Calu3 (cell line): ENCODE measurements around the gene TUBB. TPM values are rescaled to one million over a fixed set of nuclear protein-coding genes. Genes with fewer than 3 reads are reported as not detected.

Experiments
- Bru-seq: library from RNA; stranded (reverse); fragments of 400-500 nt; gene quantifications from one replicate; lab custom pipeline; 2021; lab: Mats Ljungman, UMichigan
- BruChase-seq, 2 experiments: library from RNA; stranded (reverse); fragments of 400-500 nt; gene quantifications; one replicate each; lab custom pipeline; 2021; lab: Mats Ljungman, UMichigan
- BruUV-seq: library from RNA; stranded (reverse); fragments of 400-500 nt; replicated peaks from 2 replicates; lab custom pipeline; 2021; lab: Mats Ljungman, UMichigan
- CTCF ChIA-PET: fragments of 300-600 bp; sonication (Branson Sonifier 250); formaldehyde crosslinking; loops from one replicate; lab custom pipeline; 2022; ENCODE audit warnings: antibody characterized with exemption; lab: Charles Lee
- DNase-seq: peaks from one replicate; pipeline ENCODE4 v3.0.0; 2022
- H3K27ac Mint-ChIP-seq: one replicate; pipeline ENCODE4 v1.8.0; 2022; ENCODE audit warnings: mixed read lengths; ENCODE audit not compliant: unreplicated experiment
- H3K27me3 Mint-ChIP-seq: one replicate; pipeline ENCODE4 v1.8.0; 2022; ENCODE audit warnings: mixed read lengths; ENCODE audit not compliant: unreplicated experiment
- H3K36me3 Mint-ChIP-seq: one replicate; pipeline ENCODE4 v1.8.0; 2022; ENCODE audit warnings: mild to moderate bottlenecking, moderate library complexity, mixed read lengths; ENCODE audit not compliant: insufficient read depth, unreplicated experiment
- H3K4me1 Mint-ChIP-seq: one replicate; pipeline ENCODE4 v1.8.0; 2022; ENCODE audit warnings: mild to moderate bottlenecking, low read depth, mixed read lengths; ENCODE audit not compliant: unreplicated experiment
- H3K4me3 Mint-ChIP-seq: one replicate; pipeline ENCODE4 v1.8.0; 2022; ENCODE audit warnings: mild to moderate bottlenecking, low read depth, moderate library complexity, mixed read lengths; ENCODE audit not compliant: unreplicated experiment
- H3K9me3 Mint-ChIP-seq: one replicate; pipeline ENCODE4 v1.8.0; 2022; ENCODE audit warnings: low read depth, mixed read lengths; ENCODE audit not compliant: unreplicated experiment
- intact Hi-C: fragments of 100-400 bp; cut with micrococcal nuclease; formaldehyde crosslinking; loops from one replicate; pipeline ENCODE4 v1.10.0; 2022; ENCODE audit not compliant: unreplicated experiment
- long read RNA-seq: library from polyadenylated mRNA; stranded (forward); transcript quantifications from one replicate; pipeline ENCODE4 v2.0.0, GENCODE V29; 2022
- total RNA-seq: library from RNA; stranded (reverse); gene quantifications from 2 replicates; pipeline ENCODE4 v1.2.3, GENCODE V29; 2022
- TF ChIP-seq, protein P1 (sequence below): fragments of 200-600 bp; IDR thresholded peaks from one replicate; pipeline ENCODE4 v1.8.0; 2022; ENCODE audit warnings: antibody characterized with exemption; ENCODE audit not compliant: unreplicated experiment

The TUBB gene
- total RNA-seq, result 967 and 1,123 TPM in 2 replicates
- percentile 99 among the genes with signal in this experiment for Bru-seq, nascent RNA
- BruChase-seq, experiment 1, labeled RNA remaining after a 6-hour chase, result percentile 100 among the genes with signal in this experiment
- percentile 100 among the genes with signal in this experiment for BruChase-seq, experiment 2, labeled RNA remaining after a 2-hour chase
- long read RNA-seq, transcript TUBB-205 (4 exons, 2,670 nt), result major isoform, 1,871 of 2,026 reads
- long read RNA-seq, transcript TUBB-206 (4 exons, 2,632 nt), result minor isoform, 5 of 2,026 reads
- long read RNA-seq, partial matches to known transcripts, result 143 of 2,026 reads
- long read RNA-seq, other reads (novel, unspliced or antisense), result 7 of 2,026 reads

DNA sequence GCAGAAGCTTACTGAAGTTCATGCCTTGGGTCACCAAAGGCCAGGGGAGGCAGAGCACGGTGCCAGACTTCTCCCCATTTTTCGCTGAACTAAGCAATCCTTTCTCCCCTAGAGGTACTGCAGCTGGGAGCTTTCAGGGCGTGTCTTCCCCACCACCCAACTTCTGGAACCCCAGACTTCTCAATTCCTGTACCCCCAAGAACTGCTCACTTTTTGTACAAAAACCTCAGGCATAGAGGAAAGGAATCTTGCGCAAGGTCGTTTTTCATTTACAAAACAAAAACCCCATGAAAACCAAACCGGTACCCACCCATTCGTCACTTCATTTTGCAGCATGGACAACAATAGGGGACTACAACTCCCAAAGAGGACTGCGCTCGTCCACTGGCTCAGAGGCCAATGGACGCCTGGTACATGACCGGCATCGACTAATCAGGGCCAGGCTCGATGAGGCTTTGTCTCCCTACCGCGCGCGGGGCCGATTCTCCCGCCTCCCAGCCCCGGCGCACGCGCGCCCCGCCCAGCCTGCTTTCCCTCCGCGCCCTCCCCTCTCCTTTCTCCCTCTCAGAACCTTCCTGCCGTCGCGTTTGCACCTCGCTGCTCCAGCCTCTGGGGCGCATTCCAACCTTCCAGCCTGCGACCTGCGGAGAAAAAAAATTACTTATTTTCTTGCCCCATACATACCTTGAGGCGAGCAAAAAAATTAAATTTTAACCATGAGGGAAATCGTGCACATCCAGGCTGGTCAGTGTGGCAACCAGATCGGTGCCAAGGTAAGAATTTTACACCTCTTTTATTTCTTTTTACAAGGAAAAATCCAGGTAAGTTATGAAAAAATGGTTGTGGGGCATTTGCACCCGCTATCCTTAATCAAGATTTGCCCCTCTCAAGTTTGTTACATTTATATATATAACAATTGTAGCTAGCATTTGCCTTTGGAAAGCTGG lies at the start of gene TUBB:
TUBB (plus strand) TSS at position 562 of the 947 bp plus-strand sequence; CDS start at position 717, 155 bp downstream.
- H3K4me1 Mint-ChIP-seq, result peaks cover 59% of the 10 kb centered on the region
- H3K36me3 Mint-ChIP-seq, result peaks cover 84% of the 10 kb centered on the region
- H3K4me3 Mint-ChIP-seq, result peak within 1 kb of the TSS; percentile 92
- DNase-seq, result peak; percentile 98
- intact Hi-C loops, result loop anchor here (5.0 to 10.0 kb wide), 3 partner anchors 103 to 235 kb away; partner anchors contain the start of genes HLA-E, MRPS18B and PPP1R10
- BruUV-seq, result TSS peak; percentile 61
- no peaks in the 10 kb centered on the region for H3K27me3 Mint-ChIP-seq
- CTCF ChIA-PET, result interaction anchor here (1.2 to 5.0 kb wide), 4 partner anchors 11 to 41 kb away, joined by 4 to 72 read pairs (median 9); no protein-coding TSS in a partner anchor
- peak within 1 kb of the TSS; percentile 86 for H3K27ac Mint-ChIP-seq
- TF ChIP-seq, protein P1, sequence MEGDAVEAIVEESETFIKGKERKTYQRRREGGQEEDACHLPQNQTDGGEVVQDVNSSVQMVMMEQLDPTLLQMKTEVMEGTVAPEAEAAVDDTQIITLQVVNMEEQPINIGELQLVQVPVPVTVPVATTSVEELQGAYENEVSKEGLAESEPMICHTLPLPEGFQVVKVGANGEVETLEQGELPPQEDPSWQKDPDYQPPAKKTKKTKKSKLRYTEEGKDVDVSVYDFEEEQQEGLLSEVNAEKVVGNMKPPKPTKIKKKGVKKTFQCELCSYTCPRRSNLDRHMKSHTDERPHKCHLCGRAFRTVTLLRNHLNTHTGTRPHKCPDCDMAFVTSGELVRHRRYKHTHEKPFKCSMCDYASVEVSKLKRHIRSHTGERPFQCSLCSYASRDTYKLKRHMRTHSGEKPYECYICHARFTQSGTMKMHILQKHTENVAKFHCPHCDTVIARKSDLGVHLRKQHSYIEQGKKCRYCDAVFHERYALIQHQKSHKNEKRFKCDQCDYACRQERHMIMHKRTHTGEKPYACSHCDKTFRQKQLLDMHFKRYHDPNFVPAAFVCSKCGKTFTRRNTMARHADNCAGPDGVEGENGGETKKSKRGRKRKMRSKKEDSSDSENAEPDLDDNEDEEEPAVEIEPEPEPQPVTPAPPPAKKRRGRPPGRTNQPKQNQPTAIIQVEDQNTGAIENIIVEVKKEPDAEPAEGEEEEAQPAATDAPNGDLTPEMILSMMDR, result no peak
- peaks cover 3% of the 10 kb centered on the region for H3K9me3 Mint-ChIP-seq

DNA sequence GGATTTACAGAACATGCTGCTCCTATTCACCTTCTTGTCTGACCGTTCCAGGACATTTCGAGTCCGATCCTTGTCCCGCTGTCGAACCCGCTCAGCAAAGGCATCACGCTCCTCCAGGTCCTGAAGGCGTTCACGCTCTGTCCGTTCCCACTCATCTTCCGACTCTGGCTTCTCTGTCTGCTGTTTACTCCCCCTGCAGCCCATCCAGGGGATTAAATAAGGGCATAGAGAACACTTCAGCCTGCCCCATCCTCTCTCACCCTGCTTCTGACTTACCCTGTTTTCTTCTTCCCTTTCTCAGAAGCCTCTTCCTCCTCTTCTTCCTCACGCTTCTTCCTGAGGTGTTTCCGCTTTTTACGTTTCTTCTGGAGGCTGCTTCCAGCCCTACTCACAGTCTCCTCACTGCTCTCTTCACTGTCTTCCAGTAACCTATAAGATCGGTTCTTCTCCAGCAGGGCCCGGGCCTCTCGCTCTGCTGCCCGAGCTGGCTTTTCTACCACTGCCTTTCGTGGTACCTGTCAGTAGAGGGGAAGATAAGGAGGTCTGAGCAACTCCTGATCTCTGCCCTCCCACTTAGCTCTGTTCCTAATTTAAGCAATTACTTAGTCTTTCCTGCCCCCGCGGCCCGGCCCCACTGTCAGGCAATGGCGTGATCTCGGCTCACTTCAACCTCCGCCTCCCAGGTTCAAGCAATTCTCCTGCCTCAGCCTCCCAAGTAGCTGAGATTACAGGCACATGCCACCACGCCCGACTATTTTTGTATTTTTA lies 49.2 kb upstream of the TUBB start:
- CTCF ChIA-PET, result interaction anchor here (0.5 kb wide), 1 partner anchor 21 kb away, joined by 3 read pairs; no protein-coding TSS in a partner anchor
- H3K36me3 Mint-ChIP-seq, result peaks cover 60% of the 10 kb centered on the region
- peaks cover 29% of the 10 kb centered on the region for H3K4me1 Mint-ChIP-seq
- intact Hi-C loops, result loop anchor here (10.0 kb wide), 1 partner anchor 214 kb away; the partner anchor contains the start of gene DDR1
- no peak for DNase-seq
- TF ChIP-seq, protein P1, result peak; percentile 19
- H3K27me3 Mint-ChIP-seq, result no peaks in the 10 kb centered on the region
- no peaks in the 10 kb centered on the region for H3K9me3 Mint-ChIP-seq
- no peak overlapping the region for H3K27ac Mint-ChIP-seq
- peak overlapping the region; percentile 84 for H3K4me3 Mint-ChIP-seq
- BruUV-seq, result no TSS peak

GRCh38 chr6:30672445-30673253 lies 47.5 kb upstream of the TUBB start, which contains the start of gene DHX16:
TSS of gene DHX16 (minus strand) at chr6:30673006. CDS start at chr6:30672841, 165 bp downstream.
- intact Hi-C loops, result loop anchor here (2.0 to 10.0 kb wide), 2 partner anchors 192 to 212 kb away; partner anchors contain the start of gene DDR1
- TF ChIP-seq, protein P1, result peak; percentile 59
- H3K9me3 Mint-ChIP-seq, result no peaks in the 10 kb centered on the region
- BruUV-seq, result TSS peak; percentile 61
- H3K4me1 Mint-ChIP-seq, result peaks cover 29% of the 10 kb centered on the region
- DNase-seq, result peak; percentile 98
- H3K4me3 Mint-ChIP-seq, result peak within 1 kb of the TSS; percentile 84
- H3K27me3 Mint-ChIP-seq, result no peaks in the 10 kb centered on the region
- CTCF ChIA-PET, result interaction anchor here (0.7 to 2.9 kb wide), 12 partner anchors 11 to 415 kb away, joined by 3 to 30 read pairs (median 4); partner anchors contain the start of genes DDR1, MDC1 and MRPS18B
- H3K36me3 Mint-ChIP-seq, result peaks cover 60% of the 10 kb centered on the region
- peak within 1 kb of the TSS; percentile 18 for H3K27ac Mint-ChIP-seq
